ENCODE results near the gene PRKCA. TPM values are rescaled to one million over a fixed set of nuclear protein-coding genes. Genes with fewer than 3 reads are reported as not detected.
A peak's percentile ranks its signal among the peaks of the same experiment; 100 is the strongest.

Gene PRKCA
- total RNA-seq, 2 donors from 2014 or later: 10.9 to 12.4 TPM

- intact Hi-C loops (cut with DNase I): no loop called here
- DNase-seq (ENCODE audit: low spot score): no peak
Measured at GRCh38 chr17:66570447-66571195, 268.2 kb downstream of the PRKCA start.

- DNase-seq (ENCODE audit: low spot score): no peak
- intact Hi-C loops (cut with DNase I): no loop called here
Measured at GRCh38 chr17:66571745-66572144, 269.3 kb downstream of the PRKCA start.

- intact Hi-C loops (cut with DNase I): no loop called here
Measured at GRCh38 chr17:66573078-66573477, 270.7 kb downstream of the PRKCA start.

GRCh38 chr17:66574123-66574522 is 271.7 kb downstream of the PRKCA start:
- DNase-seq (ENCODE audit: low spot score): no peak
- intact Hi-C loops (cut with DNase I): no loop called here

More at GRCh38 chr17:66573078-66573477, 270.7 kb downstream of the PRKCA start:
- no peak for DNase-seq (ENCODE audit: low spot score)

GRCh38 chr17:66576473-66576872 is 274.1 kb downstream of the PRKCA start:
- intact Hi-C loops (cut with DNase I): no loop called here

GRCh38 chr17:66577041-66577440 is 274.6 kb downstream of the PRKCA start:
- intact Hi-C loops (cut with DNase I): no loop called here

More at GRCh38 chr17:66576473-66576872, 274.1 kb downstream of the PRKCA start:
- no peak for DNase-seq (ENCODE audit: low spot score)

GRCh38 chr17:66578781-66579489 is 276.5 kb downstream of the PRKCA start:
- intact Hi-C loops (cut with DNase I): no loop called here
- DNase-seq (ENCODE audit: low spot score): no peak

More at GRCh38 chr17:66577041-66577440, 274.6 kb downstream of the PRKCA start:
- DNase-seq (ENCODE audit: low spot score): no peak

GRCh38 chr17:66579556-66579955 is 277.1 kb downstream of the PRKCA start:
- intact Hi-C loops (cut with DNase I): no loop called here
- no peak for DNase-seq (ENCODE audit: low spot score)

- intact Hi-C loops (cut with DNase I): no loop called here
Measured at GRCh38 chr17:66580184-66580955, 278.0 kb downstream of the PRKCA start.

GRCh38 chr17:66580956-66581391 is 278.6 kb downstream of the PRKCA start:
- DNase-seq (ENCODE audit: low spot score): no peak
- intact Hi-C loops (cut with DNase I): no loop called here

More at GRCh38 chr17:66580184-66580955, 278.0 kb downstream of the PRKCA start:
- peak; percentile 83 for DNase-seq (ENCODE audit: low spot score)

- DNase-seq (ENCODE audit: low spot score): no peak
- intact Hi-C loops (cut with DNase I): no loop called here
Measured at GRCh38 chr17:66582373-66583111, 280.1 kb downstream of the PRKCA start.

- intact Hi-C loops (cut with DNase I): no loop called here
- DNase-seq (ENCODE audit: low spot score): no peak
Measured at GRCh38 chr17:66583112-66583748, 280.8 kb downstream of the PRKCA start.

GRCh38 chr17:66584927-66585326 is 282.5 kb downstream of the PRKCA start:
- intact Hi-C loops (cut with DNase I): no loop called here
- no peak for DNase-seq (ENCODE audit: low spot score)

- intact Hi-C loops (cut with DNase I): no loop called here
- no peak for DNase-seq (ENCODE audit: low spot score)
Measured at GRCh38 chr17:66585472-66585871, 283.1 kb downstream of the PRKCA start.

GRCh38 chr17:66589892-66590291 is 287.5 kb downstream of the PRKCA start:
- DNase-seq (ENCODE audit: low spot score): no peak
- intact Hi-C loops (cut with DNase I): no loop called here

GRCh38 chr17:66593116-66593515 is 290.7 kb downstream of the PRKCA start:
- intact Hi-C loops (cut with DNase I): no loop called here
- DNase-seq (ENCODE audit: low spot score): no peak

- no peak for DNase-seq (ENCODE audit: low spot score)
- intact Hi-C loops (cut with DNase I): no loop called here
Measured at GRCh38 chr17:66595893-66596292, 293.5 kb downstream of the PRKCA start.

GRCh38 chr17:66602659-66603384 is 300.4 kb downstream of the PRKCA start:
- intact Hi-C loops (cut with DNase I): no loop called here
- no peak for DNase-seq (ENCODE audit: low spot score)
